Left ventricle myocardium superior (tissue), 1 donor: ENCODE measurements around the gene TRIM73. TPM values are rescaled to one million over a fixed set of nuclear protein-coding genes. Genes with fewer than 3 reads are reported as not detected.
"Not testable (repeated sequence)": the region's sequence is repeated elsewhere in the genome, so short reads cannot be mapped to it uniquely, and the experiment has no call there.

ENCODE experiments used
- ATAC-seq: fragments of 200-7000 bp; cut with Tn5 transposase; one replicate; pipeline ENCODE4 v1.9.1; 2020; ENCODE audit warnings: mild to moderate bottlenecking, moderate library complexity
- DNase-seq: peaks from one replicate; pipeline ENCODE4 v3.0.0-alpha.2; 2020
- intact Hi-C: fragments of 100-400 bp; cut with micrococcal nuclease; formaldehyde crosslinking; loops from one replicate; pipeline ENCODE4 v1.11.0; 2022
- long read RNA-seq: library from polyadenylated mRNA; unstranded; transcript quantifications from one replicate; pipeline ENCODE4 v2.0.0, GENCODE V29; 2021
- total RNA-seq: library from RNA; stranded (reverse); fragmentation: NEBNext Ultra II Directional; extraction: Animal tissue kit (Norgen Biotek cat#: 25700); gene quantifications from one replicate; pipeline ENCODE4 v1.2.1, GENCODE V29; 2021
- donor health status: DM: no; HTN: yes; CAD: no; lungs with severe emphysema.

TRIM73 gene
- total RNA-seq: 1.3 TPM
- long read RNA-seq: 0 reads

DNA sequence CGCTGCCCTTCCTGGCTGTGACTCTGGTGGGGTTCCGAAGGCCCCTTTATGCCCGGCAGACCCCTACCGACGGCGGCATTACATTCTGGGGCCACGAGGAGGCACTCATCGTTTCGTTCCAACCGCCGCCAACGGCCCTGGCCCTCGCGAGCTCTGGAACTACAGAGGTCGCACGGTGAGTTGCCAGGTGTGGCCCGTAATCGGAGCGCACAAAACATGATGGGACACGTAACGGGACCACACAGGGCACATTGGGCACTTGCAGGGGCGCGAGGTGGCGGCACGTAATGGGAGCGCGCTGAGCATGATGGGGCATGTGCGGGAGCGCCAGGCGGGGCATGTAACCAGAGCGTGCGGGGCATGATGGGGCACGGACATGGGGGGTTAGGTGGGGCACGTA, at the start of gene TRIM73:
TSS of gene TRIM73 (plus strand) at position 301 of the 400 bp plus-strand sequence. CDS start 3,305 bp downstream, outside the sequence.
- intact Hi-C loops, DNase-seq: not testable (repeated sequence)
- peak; percentile 8 for ATAC-seq

DNA sequence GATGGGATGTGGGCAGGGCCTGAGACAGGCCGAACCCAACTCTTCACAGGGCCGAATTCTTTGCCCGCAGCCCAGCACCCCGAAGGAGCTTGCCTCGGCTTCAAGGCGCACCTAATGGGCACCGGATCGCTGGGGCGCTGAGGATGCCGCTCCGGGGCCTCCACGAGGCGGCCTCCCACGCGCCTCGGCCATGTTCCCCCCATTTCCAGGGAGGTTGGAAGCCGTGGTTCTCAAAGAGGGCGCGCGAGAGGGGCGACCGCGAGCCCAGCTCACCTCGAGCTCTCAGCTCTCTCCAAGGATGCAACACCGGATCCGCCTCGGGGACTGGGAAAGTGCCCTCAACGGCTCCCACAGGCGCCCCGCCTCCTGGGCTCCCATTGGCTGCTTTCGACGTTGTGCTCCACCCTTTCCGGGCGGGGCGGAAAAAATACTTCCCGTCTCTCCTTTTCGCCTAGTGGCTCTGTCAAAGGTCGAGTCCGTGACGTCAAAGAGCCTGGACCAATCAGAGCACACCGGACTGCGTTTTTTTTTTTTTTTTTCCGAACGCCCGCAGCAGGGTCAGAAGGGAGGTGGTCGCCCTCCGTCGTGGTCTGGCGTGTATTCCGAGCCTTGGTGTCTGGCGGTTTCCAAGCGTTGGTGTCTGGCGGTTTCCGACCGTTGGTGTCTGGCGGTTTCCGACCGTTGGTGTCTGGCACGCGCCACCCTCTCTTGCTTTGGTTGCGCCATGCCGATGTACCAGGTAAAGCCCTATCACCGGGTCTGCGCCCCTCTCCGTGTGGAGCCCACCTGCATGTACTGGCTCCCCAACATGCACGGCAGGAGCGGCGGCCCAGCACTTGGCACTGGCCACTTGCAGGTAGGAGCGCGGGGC, 36.5 kb upstream of the TRIM73 start:
- ATAC-seq: peak; percentile 94
- DNase-seq: peak; percentile 10
- intact Hi-C loops: not testable (repeated sequence)

DNA sequence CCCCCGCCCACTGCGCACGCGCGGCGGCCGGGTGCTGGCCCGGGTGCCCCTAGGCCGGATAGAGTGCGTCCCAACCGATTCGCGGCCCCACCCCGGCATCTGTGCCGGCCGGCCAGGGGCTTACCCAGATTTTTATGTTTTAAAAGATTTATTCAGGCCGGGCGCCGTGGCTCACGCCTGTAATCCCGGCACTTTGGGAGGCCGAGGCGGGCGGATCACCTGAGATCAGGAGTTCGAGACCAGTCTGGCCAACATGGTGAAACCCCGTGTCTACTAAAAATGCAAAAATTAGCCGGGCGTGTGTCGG, 35.9 kb upstream of the TRIM73 start:
- ATAC-seq, intact Hi-C loops, DNase-seq: not testable (repeated sequence)

DNA sequence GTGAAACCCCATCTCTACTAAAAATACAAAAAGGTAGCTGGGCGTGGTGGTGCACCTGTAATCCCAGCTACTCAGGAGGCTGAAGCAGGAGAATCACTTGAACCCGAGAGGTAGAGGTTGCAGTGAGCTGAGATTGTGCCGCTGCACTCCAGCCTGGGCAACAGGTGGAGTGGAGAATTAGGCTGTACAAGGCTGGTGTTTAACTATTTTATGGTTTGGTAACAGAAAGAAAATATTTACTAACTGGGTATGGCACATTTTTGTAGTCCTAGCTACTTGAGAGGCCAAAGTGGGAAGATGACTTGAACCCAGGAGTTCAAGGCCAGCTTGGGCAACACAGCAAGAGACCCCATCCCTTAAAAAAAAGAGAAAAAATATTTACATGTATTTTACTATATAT, 31.4 kb upstream of the TRIM73 start:
- DNase-seq, ATAC-seq, intact Hi-C loops: not testable (repeated sequence)

DNA sequence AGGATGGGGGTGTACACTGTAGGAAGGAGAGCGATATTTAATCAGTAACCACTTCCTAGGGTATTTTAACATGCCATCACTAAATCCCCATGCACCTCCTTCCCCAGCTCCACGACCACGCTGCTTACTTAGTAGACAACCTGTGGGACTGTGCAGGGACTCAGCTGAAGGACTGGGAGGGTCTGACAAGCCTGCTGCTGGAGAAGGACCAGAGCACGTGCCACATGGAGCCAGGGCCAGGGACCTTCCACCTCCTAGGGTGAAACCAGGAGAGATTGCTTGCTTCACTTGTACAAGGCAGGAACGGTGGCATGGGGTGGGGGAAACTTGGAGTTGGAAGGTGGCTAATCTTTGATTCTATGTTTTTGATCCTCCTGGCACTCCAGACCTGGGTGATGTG, 28.8 kb upstream of the TRIM73 start:
- DNase-seq, ATAC-seq, intact Hi-C loops: not testable (repeated sequence)

DNA sequence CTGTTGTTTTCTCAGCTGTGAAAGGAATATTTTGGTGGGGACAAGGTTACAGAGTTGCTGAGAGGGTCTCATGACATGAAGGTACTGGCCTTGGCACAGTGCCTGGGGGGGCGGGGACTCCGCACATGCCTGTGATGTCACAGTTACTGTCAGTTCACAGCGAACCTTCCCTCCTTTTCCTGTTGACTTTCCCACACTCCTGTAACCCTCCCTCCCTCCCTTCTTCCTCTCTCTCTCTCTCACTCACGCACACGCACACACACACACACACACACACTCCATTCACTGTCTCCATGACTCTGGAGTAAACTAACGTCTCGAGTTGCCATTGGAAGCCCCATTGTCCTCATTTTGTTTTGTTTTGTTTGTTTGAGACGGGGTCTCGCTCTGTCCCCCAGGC, 28.1 kb upstream of the TRIM73 start:
- intact Hi-C loops, DNase-seq: not testable (repeated sequence)
- peak; percentile 37 for ATAC-seq

DNA sequence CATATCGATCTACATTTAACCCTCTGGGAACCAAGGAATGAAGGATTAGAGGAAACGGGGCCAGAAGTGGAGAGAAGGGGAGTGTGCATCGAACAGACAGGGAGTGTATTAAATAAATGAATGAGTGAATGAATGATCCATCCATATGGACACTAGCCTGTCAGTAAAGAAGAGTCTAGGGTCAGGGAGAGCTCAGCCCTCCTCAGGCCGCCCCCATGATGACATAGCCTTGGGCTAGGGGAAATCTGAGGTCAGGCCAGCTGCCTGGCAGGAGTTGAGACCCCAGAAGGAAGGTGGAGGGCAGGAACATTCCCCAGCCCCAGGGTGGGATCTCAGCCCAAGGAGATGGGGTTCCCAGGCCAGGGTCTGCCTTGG, 21.3 kb upstream of the TRIM73 start:
- DNase-seq, intact Hi-C loops: not testable (repeated sequence)
- ATAC-seq: peak; percentile 25

DNA sequence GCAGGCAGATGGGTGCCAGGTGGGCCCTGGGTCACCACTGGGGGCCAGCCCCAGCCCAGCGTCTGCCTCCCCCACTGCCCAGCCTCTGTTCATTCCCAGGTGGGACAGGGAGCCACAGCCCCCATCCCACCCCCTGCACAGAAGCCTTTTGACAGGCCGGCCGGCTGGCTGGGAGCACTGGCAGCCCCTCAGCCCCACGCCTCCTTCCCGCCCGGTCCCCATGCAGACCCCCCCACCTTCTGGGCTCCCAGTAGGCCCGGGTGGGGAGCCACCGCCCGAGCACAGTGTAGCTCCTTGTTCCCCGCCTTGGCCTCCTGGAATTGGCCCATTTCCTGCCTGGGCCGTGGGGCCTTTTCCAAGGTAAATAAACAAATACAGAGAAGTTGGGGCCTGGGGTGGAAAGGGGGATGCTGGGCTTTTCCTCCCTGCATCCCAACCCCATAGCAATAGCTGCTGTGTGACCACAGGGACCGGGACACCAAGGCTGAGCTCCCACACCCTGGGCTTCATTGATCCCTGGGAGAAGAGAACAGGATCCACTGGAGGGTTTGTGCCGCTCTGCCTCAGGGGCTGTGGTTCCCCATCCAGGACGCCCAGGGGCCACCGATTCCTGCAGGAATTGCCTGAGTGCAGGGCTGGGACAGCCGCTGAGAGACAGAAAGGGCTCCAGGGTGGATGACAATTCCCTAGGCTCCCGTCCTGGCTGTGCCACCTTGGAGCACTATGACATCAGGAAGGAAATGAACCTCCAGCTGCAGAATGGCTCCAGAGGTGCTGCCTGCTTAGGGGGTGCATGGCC, 20.7 kb upstream of the TRIM73 start:
- ATAC-seq: peak; percentile 66
- intact Hi-C loops, DNase-seq: not testable (repeated sequence)

DNA sequence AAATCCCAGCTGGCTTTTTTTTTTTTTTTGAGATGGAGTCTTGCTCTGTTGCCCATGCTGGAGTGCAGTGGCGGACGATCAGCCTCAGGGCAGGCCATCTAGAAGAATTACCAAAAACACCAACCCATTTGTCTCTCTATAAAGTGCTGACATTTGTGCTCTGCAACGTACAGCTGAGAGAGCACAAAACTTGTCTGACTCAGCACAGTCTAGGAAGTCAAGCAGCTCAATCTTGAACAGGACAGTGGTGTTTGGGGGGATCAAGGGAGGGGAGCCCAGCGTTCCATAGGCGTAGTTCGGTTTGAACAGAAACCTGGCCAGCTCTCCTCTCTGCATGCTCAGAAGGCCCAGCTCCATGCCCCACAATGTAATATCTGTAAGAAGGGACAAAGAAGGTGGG, 2.2 kb upstream of the TRIM73 start:
- DNase-seq, intact Hi-C loops: not testable (repeated sequence)
- peak; percentile 33 for ATAC-seq

DNA sequence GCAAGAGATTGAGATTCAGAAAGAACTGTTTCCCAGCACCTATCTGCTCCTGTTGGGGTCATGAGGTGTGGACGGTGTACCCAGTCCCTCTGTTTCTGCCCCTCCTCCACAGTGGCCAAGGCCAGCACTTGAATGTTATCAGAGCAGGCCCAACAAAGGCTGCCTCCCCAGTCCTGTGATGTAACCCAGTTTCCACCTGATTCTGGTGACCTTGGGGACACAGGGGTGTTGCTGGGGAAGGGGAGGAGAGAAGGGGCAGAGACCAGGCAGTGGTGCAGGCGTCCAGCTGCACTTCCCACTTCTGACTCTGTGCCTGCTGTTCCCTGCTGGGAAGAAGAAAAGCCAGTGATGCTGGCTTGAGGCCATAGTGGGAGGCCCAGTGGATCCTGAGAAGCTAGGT, 2.4 kb downstream of the TRIM73 start:
- ATAC-seq: not testable (repeated sequence)

DNA sequence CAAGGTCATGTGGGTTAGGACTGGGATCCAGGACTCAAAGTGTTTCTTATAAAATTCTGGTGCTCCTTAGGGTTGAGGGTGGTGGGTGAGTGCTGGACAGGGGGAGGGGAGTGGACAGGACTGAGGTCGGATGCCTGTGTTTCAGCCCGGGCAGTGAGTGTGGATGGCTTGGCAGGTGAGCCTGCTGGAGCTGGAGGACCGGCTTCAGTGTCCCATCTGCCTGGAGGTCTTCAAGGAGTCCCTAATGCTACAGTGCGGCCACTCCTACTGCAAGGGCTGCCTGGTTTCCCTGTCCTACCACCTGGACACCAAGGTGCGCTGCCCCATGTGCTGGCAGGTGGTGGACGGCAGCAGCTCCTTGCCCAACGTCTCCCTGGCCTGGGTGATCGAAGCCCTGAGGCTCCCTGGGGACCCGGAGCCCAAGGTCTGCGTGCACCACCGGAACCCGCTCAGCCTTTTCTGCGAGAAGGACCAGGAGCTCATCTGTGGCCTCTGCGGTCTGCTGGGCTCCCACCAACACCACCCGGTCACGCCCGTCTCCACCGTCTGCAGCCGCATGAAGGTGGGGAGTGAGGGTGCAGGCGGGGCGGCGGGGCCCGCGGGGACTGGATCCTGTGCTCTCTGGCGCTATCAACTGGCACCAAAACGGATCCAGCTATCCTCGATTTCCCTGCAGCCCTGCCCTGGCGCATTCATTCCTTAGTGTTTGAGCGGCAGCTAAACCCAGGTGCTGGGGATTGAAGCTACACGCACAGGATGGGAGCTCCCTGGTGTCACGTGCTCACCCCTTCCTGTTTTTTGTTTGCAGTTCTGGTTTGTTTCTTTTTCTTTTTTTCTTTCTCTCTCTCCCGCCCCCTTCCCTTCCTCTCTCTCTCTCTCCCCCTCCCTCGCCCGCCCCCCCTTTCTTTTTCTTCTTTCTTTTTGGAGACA, 3.6 kb downstream of the TRIM73 start:
- intact Hi-C loops, ATAC-seq, DNase-seq: not testable (repeated sequence)

More for the DNA sequence above, 2.4 kb downstream of the TRIM73 start:
- intact Hi-C loops, DNase-seq: not testable (repeated sequence)

DNA sequence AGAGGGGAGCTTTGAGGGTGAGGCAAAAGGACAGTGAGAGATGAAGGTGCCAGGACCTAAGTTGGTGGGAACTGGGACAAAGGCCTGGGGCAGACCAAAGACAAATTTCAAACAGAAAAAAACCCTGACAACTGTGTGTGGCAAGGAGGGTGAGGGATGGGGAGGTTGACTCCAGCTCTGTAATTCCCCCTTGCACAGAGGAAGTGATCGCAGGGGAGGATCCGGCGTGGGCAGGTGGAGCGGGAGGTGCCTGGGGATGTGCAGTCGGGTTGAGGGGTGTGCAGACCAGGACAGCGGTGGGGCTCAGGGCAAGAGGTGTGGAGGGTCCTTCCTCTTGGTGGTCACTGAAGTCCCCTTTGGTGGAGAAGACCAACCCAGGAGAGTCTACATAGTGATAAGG, 5.1 kb downstream of the TRIM73 start:
- intact Hi-C loops, ATAC-seq, DNase-seq: not testable (repeated sequence)

DNA sequence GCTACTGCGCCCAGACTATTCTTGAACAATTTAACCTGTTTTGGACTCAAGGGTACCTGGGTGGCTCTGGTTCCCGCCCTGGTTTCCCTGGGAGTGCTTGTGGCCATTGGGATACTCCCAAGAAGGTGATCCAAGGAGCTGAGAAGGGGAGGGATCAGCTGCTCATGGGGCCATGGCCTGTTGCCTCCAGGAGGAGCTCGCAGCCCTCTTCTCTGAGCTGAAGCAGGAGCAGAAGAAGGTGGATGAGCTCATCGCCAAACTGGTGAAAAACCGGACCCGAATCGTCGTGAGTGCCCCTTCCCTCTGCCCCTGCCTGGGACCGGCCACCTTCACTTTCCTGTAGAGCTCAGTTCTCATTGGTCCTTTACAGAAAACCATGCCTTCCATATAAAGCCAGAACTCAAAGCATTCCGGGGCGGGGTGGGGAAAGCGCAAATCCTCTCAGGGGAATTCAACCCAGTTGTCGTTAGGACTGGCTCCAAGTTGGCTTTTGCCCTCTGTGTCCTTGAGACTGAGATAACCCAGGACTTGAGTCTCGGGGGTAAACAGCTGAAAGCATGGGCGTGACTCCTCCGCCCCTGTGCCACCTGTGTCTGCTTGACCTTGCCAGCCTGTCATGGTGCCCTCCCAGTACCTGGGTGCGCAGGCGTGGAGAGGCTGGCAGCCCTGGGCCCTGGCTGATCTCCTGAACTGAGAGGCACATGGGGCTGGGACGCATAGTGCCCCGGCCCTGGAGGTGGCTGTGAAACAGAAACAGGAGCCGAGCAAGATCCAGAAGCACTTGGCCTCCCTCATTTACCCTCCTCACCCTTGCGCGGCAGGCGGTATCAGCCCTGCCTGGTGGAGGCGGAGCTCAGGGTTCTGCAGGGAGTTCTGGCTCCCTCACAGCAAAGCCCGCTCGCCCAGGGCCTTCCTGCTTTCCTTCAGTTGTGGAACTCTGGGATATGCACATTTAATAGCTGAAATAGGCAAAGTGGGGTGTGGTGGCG, 8.3 kb downstream of the TRIM73 start:
- DNase-seq, intact Hi-C loops: not testable (repeated sequence)
- ATAC-seq: peak; percentile 85

DNA sequence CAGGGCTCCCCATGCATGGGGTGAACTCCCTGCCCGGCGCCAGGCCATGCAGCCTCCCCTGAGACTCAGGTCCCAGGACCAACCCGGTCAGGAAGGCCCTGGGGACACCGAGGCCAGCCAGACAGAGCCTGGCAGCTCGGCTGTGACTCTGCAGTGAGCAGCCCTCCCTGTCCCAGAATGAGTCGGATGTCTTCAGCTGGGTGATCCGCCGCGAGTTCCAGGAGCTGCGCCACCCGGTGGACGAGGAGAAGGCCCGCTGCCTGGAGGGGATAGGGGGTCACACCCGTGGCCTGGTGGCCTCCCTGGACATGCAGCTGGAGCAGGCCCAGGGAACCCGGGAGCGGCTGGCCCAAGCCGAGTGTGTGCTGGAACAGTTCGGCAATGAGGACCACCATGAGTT, 9.2 kb downstream of the TRIM73 start:
- ATAC-seq, DNase-seq, intact Hi-C loops: not testable (repeated sequence)

DNA sequence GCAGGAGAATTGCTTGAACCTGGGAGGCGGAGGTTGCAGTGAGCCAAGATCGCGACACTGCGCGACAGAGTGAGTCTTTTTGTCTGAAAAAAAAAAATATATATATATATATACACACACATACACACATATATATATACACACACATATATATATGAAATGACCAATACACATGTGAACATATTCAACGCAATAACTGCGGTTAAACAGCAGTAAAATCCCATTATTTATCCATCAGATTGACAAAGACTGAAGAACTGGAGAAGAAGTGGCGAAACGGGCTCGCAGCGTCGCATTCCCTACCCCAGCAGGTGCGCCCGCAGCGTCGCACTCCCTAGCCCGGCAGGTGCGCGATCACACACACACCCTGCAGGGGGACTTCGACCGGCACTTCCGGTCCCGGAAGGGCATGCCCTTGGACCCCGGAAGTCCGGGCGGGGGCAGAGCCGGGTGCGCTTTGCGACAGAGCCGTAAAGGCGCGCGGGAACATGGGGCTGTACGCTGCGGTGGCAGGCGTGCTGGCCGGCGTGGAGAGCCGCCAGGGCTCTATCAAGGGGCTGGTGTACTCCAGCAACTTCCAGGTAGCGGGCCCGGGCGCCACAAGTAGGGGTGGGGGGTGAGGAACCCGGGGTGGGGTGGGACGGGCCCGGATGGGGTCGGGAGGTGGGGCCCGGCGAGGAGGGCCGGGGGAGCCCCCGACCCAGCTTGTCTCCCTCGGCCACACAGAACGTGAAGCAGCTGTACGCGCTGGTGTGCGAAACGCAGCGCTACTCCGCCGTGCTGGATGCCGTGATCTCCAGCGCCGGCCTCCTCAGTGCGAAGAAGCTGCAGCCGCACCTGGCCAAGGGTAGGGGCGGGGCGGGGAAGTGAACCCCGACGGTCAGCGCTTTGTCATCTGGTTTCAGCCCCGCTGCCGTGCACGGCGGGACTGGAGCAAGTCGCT, 14.7 kb downstream of the TRIM73 start:
- peak; percentile 96 for ATAC-seq
- DNase-seq, intact Hi-C loops: not testable (repeated sequence)

DNA sequence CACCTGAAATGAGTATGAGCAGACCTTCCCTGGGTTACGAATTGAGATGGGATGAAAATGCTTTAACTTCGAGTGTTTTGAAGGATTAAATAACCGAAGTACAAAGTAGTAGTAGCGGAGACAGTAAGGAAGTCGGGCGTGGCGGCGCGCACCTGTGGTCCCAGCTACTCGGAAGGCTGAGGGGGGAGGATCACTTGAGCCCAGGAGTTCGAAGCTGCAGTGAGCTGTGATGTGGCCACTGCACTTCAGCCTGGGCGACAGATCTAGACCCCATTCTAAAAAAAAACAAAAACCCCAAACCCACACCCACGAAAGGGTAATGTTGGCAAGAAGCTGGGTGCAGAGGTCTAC, 15.4 kb downstream of the TRIM73 start:
- DNase-seq, ATAC-seq, intact Hi-C loops: not testable (repeated sequence)

DNA sequence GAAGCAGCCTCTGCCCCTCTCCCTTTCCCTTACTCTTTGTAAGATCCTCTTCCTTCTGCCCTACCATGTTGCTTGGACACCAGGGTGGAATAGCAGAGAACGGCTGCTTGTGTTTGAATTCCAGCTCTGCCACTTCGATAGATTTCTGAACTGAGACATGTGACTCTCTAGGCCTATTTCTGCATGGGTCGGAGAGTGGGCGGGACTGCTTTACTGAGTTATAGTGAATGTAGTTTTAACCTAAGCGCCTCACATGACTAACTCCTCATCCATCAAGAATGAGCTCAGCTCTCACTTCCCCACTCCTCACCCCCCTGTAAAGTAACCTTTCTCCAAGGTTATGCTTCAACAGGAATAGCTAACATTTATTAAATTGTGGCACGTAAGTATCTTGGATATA, 18.8 kb downstream of the TRIM73 start:
- ATAC-seq, intact Hi-C loops, DNase-seq: not testable (repeated sequence)
